Prostate gland (tissue), 2 donors: ENCODE results near the gene SEPSECS. TPM values are rescaled to one million over a fixed set of nuclear protein-coding genes. Genes with fewer than 3 reads are reported as not detected.

Experiments
- DNase-seq: peaks from one replicate; pipeline ENCODE4 v3.0.0-alpha.2; 2019; ENCODE audit warnings: low spot score
- H3K27ac ChIP-seq, 2 donors: fragments of 200-600 bp; sonication (generic); 2 replicates each; pipeline ENCODE4 v1.5.1; 2017 to 2019
- H3K27me3 ChIP-seq: fragments of 200-600 bp; sonication (generic); replicated peaks from 2 replicates; pipeline ENCODE4 v1.5.1; 2019; ENCODE audit not compliant: insufficient read depth
- H3K36me3 ChIP-seq, 2 donors: fragments of 200-600 bp; sonication (generic); 1 replicate in 1 of 2; 2 replicates in 1 of 2; pipeline versions ENCODE4 v1.5.1 to v1.8.1; 2017 to 2019
- H3K4me1 ChIP-seq: fragments of 200-600 bp; sonication (generic); replicated peaks from 2 replicates; pipeline ENCODE4 v1.5.1; 2019
- H3K4me3 ChIP-seq, 2 donors: fragments of 200-600 bp; sonication (generic); 2 replicates each; pipeline ENCODE4 v1.5.1; 2017 to 2019
- H3K9me3 ChIP-seq: fragments of 200-600 bp; sonication (generic); 2 replicates; pipeline ENCODE4 v1.5.1; 2017
- CTCF ChIP-seq, 4 experiments: fragments of 200-600 bp in 2 of 4; fragments of 450-650 bp in 2 of 4; sonication (generic) in 2 of 4; IDR thresholded peaks; 1 replicate in 3 of 4; 2 replicates in 1 of 4; pipeline ENCODE4 v1.5.1; 2016 to 2019; ENCODE audit warnings: antibody characterized with exemption in 4 of 4, mild to moderate bottlenecking in 2 of 4, moderate library complexity in 2 of 4
- POLR2A ChIP-seq: fragments of 450-650 bp; IDR thresholded peaks from one replicate; pipeline ENCODE4 v1.6.1; 2016; ENCODE audit warnings: antibody characterized with exemption, mild to moderate bottlenecking
- POLR2AphosphoS5 ChIP-seq: sonication (generic); formaldehyde crosslinking; IDR thresholded peaks from one replicate; pipeline ENCODE4 v1.6.1; 2017; ENCODE audit warnings: antibody characterized with exemption
- whole genome bisulfite sequencing: methylation state at CpG from one replicate; pipeline ENCODE4 v1.1.5; 2018; 5-methylcytosine and 5-hydroxymethylcytosine counted together
- intact Hi-C: fragments of 100-400 bp; cut with DNase I; formaldehyde crosslinking; loops from one replicate; pipeline ENCODE4 v1.14.2; 2022
- total RNA-seq, 2 donors: library from RNA; depleted of rRNA; stranded (reverse); fragments of >200 nt; gene quantifications; one replicate each; pipeline ENCODE4 v1.1.0, GENCODE V29; 2016

Gene SEPSECS
- total RNA-seq, 2 donors from 2014 or later: 7.4 to 12.3 TPM

GRCh38 chr4:25184056-25184455 is 23.8 kb upstream of the SEPSECS start:
- intact Hi-C loops: no loop called here
- Histone ChIP-seq H3K4me1 (no peaks in the 10 kb centered on the region), H3K9me3 (no peaks in the 10 kb centered on the region), H3K27ac (no peak overlapping the region), H3K27me3 (no peaks in the 10 kb centered on the region), H3K4me3 (no peak overlapping the region), H3K36me3 (no peaks in the 10 kb centered on the region)
- TF ChIP-seq CTCF (IDR thresholded peaks at IDR 0.05) (no peak), POLR2AphosphoS5 (no peak), POLR2A (no peak)
- no peak for DNase-seq
- WGBS: 84% methylated on average over 4 of the region's 4 CpGs

- no peak for TF ChIP-seq POLR2AphosphoS5
- TF ChIP-seq CTCF (IDR thresholded peaks at IDR 0.05): no peak
- TF ChIP-seq POLR2A: no peak
- Histone ChIP-seq H3K27me3 (no peaks in the 10 kb centered on the region), H3K4me1 (no peaks in the 10 kb centered on the region), H3K27ac (no peak overlapping the region), H3K9me3 (no peaks in the 10 kb centered on the region), H3K36me3 (no peaks in the 10 kb centered on the region), H3K4me3 (no peak overlapping the region)
- WGBS: 74% methylated on average over 5 of the region's 5 CpGs
- no peak for DNase-seq
- intact Hi-C loops: no loop called here
These were observed 22.7 kb upstream of the SEPSECS start for GRCh38 chr4:25182937-25183336.

- DNase-seq: peak; percentile 30
- Histone ChIP-seq H3K4me3 (no peak overlapping the region), H3K27ac (no peak overlapping the region), H3K4me1 (no peaks in the 10 kb centered on the region), H3K36me3 (no peaks in the 10 kb centered on the region), H3K9me3 (no peaks in the 10 kb centered on the region), H3K27me3 (no peaks in the 10 kb centered on the region)
- intact Hi-C loops: no loop called here
- WGBS: 70% methylated on average over 3 of the region's 3 CpGs
- peak in 3 of 4 experiments; percentile 29 to 57 (median 46) for TF ChIP-seq CTCF (IDR thresholded peaks at IDR 0.05)
- no peak for TF ChIP-seq POLR2AphosphoS5
- no peak for TF ChIP-seq POLR2A
These were observed 20.4 kb upstream of the SEPSECS start for GRCh38 chr4:25180524-25181131.

- 86% methylated on average over 3 of the region's 3 CpGs for WGBS
- TF ChIP-seq POLR2A: no peak
- no peak for TF ChIP-seq POLR2AphosphoS5
- no peak for TF ChIP-seq CTCF (IDR thresholded peaks at IDR 0.05)
- Histone ChIP-seq H3K9me3 (no peaks in the 10 kb centered on the region), H3K4me3 (no peak overlapping the region), H3K4me1 (no peaks in the 10 kb centered on the region), H3K27me3 (no peaks in the 10 kb centered on the region), H3K27ac (no peak overlapping the region), H3K36me3 (no peaks in the 10 kb centered on the region)
- intact Hi-C loops: no loop called here
- DNase-seq: no peak
These were observed 18.6 kb upstream of the SEPSECS start for GRCh38 chr4:25178838-25179261.

- H3K36me3 ChIP-seq: no peaks in the 10 kb centered on the region
- no peaks in the 10 kb centered on the region for H3K4me1 ChIP-seq
- DNase-seq: no peak
- intact Hi-C loops: no loop called here
- TF ChIP-seq CTCF (IDR thresholded peaks at IDR 0.05) (no peak), POLR2AphosphoS5 (no peak), POLR2A (no peak)
- no peaks in the 10 kb centered on the region for H3K27me3 ChIP-seq
- no peaks in the 10 kb centered on the region for H3K9me3 ChIP-seq
- H3K27ac ChIP-seq: no peak overlapping the region
- 58% methylated on average over 2 of the region's 2 CpGs for WGBS
- no peak overlapping the region for H3K4me3 ChIP-seq
These were observed 16.9 kb upstream of the SEPSECS start for GRCh38 chr4:25177147-25177546.
